GM12878 (cell line): ENCODE results near the gene RARG.

ENCODE experiments used
- ATF7 ChIP-seq: fragments of 450-650 bp; IDR thresholded peaks from 2 replicates; pipeline ENCODE4 v1.6.1; 2016; ENCODE audit warnings: low read depth, mild to moderate bottlenecking
- BRCA1 ChIP-seq: IDR thresholded peaks from 2 replicates; pipeline ENCODE4 v1.6.1; 2011; ENCODE audit warnings: low read depth, low read length, improper control_type of control experiment
- CHD1 ChIP-seq: IDR thresholded peaks from 2 replicates; pipeline ENCODE4 v1.6.1; 2012; ENCODE audit warnings: low read depth, low read length, improper control_type of control experiment
- CREB1 ChIP-seq: IDR thresholded peaks from 2 replicates; pipeline ENCODE4 v1.6.1; 2012; ENCODE audit warnings: low read depth, mild to moderate bottlenecking, inconsistent platforms
- FOS ChIP-seq: IDR thresholded peaks from 3 replicates; pipeline ENCODE4 v1.6.1; 2011; ENCODE audit warnings: borderline replicate concordance; ENCODE audit not compliant: insufficient read length; ENCODE audit errors: extremely low read depth
- HDAC6 ChIP-seq: fragments of 200-600 bp; sonication (generic); IDR thresholded peaks from one replicate; pipeline ENCODE4 v1.8.0; 2017; ENCODE audit warnings: antibody characterized with exemption; ENCODE audit not compliant: unreplicated experiment
- NFIC ChIP-seq: IDR thresholded peaks from 2 replicates; pipeline ENCODE4 v1.6.1; 2012; ENCODE audit warnings: low read depth, mild to moderate bottlenecking, inconsistent platforms, low read length, moderate library complexity
- POLR2A ChIP-seq: IDR thresholded peaks from 2 replicates; pipeline ENCODE4 v1.6.1; 2011; ENCODE audit warnings: low read depth, mild to moderate bottlenecking, low read length
- POLR2AphosphoS5 ChIP-seq: IDR thresholded peaks from 2 replicates; pipeline ENCODE4 v1.6.1; 2011; ENCODE audit warnings: mild to moderate bottlenecking, low read length, inconsistent platforms
- RFX5 ChIP-seq: IDR thresholded peaks from 2 replicates; pipeline ENCODE4 v1.6.1; 2011; ENCODE audit warnings: low read depth, low read length, improper control_type of control experiment
- ZZZ3 ChIP-seq: IDR thresholded peaks from 2 replicates; pipeline ENCODE4 v1.6.1; 2011; ENCODE audit warnings: low read depth; ENCODE audit not compliant: control insufficient read depth, insufficient read length
- TF ChIP-seq, protein P1 (sequence below): IDR thresholded peaks from 2 replicates; pipeline ENCODE4 v1.6.1; 2011; ENCODE audit warnings: low read depth, mild to moderate bottlenecking, low read length, moderate library complexity, borderline replicate concordance; ENCODE audit errors: extremely low read depth
- TF ChIP-seq, protein P2 (sequence below), 3 experiments: IDR thresholded peaks in 2 of 3; conservative IDR thresholded peaks in 1 of 3; 2 replicates each; pipeline ENCODE4 v1.5.1; 2011; ENCODE audit warnings: low read depth in 3 of 3, low read length in 3 of 3, mild to moderate bottlenecking in 3 of 3, control low read depth in 2 of 3, moderate library complexity in 2 of 3, inconsistent platforms in 1 of 3, mixed read lengths in 1 of 3; ENCODE audit not compliant: control insufficient read depth in 2 of 3, insufficient read depth in 1 of 3; ENCODE audit errors: extremely low read depth in 1 of 3

- TF ChIP-seq ATF7 (no peak), POLR2AphosphoS5 (no peak), BRCA1 (no peak), FOS (no peak), RFX5 (no peak), CHD1 (no peak), POLR2A (no peak), NFIC (no peak), ZZZ3 (no peak), CREB1 (no peak), HDAC6 (no peak)
- TF ChIP-seq, protein P1, sequence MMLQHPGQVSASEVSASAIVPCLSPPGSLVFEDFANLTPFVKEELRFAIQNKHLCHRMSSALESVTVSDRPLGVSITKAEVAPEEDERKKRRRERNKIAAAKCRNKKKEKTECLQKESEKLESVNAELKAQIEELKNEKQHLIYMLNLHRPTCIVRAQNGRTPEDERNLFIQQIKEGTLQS, result no peak
- TF ChIP-seq, protein P2, sequence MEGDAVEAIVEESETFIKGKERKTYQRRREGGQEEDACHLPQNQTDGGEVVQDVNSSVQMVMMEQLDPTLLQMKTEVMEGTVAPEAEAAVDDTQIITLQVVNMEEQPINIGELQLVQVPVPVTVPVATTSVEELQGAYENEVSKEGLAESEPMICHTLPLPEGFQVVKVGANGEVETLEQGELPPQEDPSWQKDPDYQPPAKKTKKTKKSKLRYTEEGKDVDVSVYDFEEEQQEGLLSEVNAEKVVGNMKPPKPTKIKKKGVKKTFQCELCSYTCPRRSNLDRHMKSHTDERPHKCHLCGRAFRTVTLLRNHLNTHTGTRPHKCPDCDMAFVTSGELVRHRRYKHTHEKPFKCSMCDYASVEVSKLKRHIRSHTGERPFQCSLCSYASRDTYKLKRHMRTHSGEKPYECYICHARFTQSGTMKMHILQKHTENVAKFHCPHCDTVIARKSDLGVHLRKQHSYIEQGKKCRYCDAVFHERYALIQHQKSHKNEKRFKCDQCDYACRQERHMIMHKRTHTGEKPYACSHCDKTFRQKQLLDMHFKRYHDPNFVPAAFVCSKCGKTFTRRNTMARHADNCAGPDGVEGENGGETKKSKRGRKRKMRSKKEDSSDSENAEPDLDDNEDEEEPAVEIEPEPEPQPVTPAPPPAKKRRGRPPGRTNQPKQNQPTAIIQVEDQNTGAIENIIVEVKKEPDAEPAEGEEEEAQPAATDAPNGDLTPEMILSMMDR (IDR thresholded peaks at IDR 0.05 in 2 of 3, conservative IDR thresholded peaks at IDR 0.05 in 1 of 3; ENCODE audit: control insufficient read depth in 2 of 3, extremely low read depth in 1 of 3, insufficient read depth in 1 of 3, low read depth in 3 of 3, low read length in 3 of 3), result no peak
Measured at GRCh38 chr12:53171725-53172329, 60.2 kb downstream of the RARG start.
